ENCODE measurements around the gene ATAD2B. TPM values are rescaled to one million over a fixed set of nuclear protein-coding genes. Genes with fewer than 3 reads are reported as not detected.

The ATAD2B gene
- total and polyA plus RNA-seq, 2 of the 8 experiments (the other 6 are each of a cell fraction or from before 2014, with no cell fraction given) = 3.4 to 16.1 TPM

GRCh38 chr2:23934259-23934658 is 7.3 kb upstream of the ATAD2B start:
- Histone ChIP-seq H3K4me3 (ENCODE audit: extremely low read depth in 1 of 4, insufficient read depth in 2 of 4, low read depth in 3 of 4, low read length in 4 of 4) (no peak overlapping the region), H3K4ac (replicated peaks; ENCODE audit: insufficient read length, low read depth, low read length) (no peak overlapping the region), H3K56ac (replicated peaks; ENCODE audit: insufficient read length, low read depth, low read length) (no peak overlapping the region), H3K4me2 (ENCODE audit: insufficient read depth in 1 of 2, low read depth in 2 of 2, low read length in 2 of 2) (no peak overlapping the region), H4K5ac (ENCODE audit: insufficient read length, low read depth, low read length) (no peak overlapping the region), H3K23ac (ENCODE audit: insufficient read length) (no peak overlapping the region), H3K36me3 (ENCODE audit: control insufficient read depth in 2 of 4, insufficient read depth in 4 of 4, low read length in 3 of 4) (no peaks in the 10 kb centered on the region; a peak in 1 of 8 replicates), H2AFZ (ENCODE audit: low read length) (no peak overlapping the region), H2BK15ac (ENCODE audit: low read length) (no peak overlapping the region), H2BK20ac (ENCODE audit: low read length) (no peak overlapping the region), H3K9me3 (ENCODE audit: insufficient read depth in 2 of 2, low read depth in 1 of 2, low read length in 1 of 2) (no peaks in the 10 kb centered on the region), H3K9ac (replicated peaks in 1 of 4; ENCODE audit: extremely low read depth in 1 of 4, low read depth in 3 of 4, low read length in 3 of 4) (no peak overlapping the region), H3K27me3 (replicated peaks in 1 of 4; ENCODE audit: control insufficient read depth in 3 of 4, extremely low read depth in 1 of 4, insufficient read depth in 3 of 4, low read length in 3 of 4) (no peaks in the 10 kb centered on the region), H3K4me1 (replicated peaks in 1 of 4; ENCODE audit: control insufficient read depth in 3 of 4, insufficient read depth in 4 of 4, low read length in 3 of 4) (peaks cover 0 to 2% (median under 1%) of the 10 kb centered on the region in 4 experiments; a peak in 2 of 7 replicates), H2AK5ac (ENCODE audit: low read depth, low read length) (no peak overlapping the region), H3K14ac (ENCODE audit: insufficient read length) (no peak overlapping the region), H2BK5ac (ENCODE audit: low read depth, low read length) (no peak overlapping the region), H3K79me2 (ENCODE audit: control insufficient read depth in 1 of 2, insufficient read depth in 2 of 2, low read length in 2 of 2) (no peaks in the 10 kb centered on the region), H2BK120ac (replicated peaks; ENCODE audit: low read depth, low read length) (no peak overlapping the region), H4K8ac (ENCODE audit: extremely low read depth, insufficient read depth, low read length) (no peak overlapping the region), H3K18ac (ENCODE audit: extremely low read depth, low read length) (no peak overlapping the region), H3K27ac (ENCODE audit: low read depth, low read length) (no peak overlapping the region), H2BK12ac (ENCODE audit: low read depth, low read length) (no peak overlapping the region), H3K23me2 (ENCODE audit: low read depth, low read length) (peaks cover 1% of the 10 kb centered on the region), H3K79me1 (ENCODE audit: low read depth, low read length) (no peaks in the 10 kb centered on the region), H4K20me1 (replicated peaks in 1 of 2; ENCODE audit: control insufficient read depth in 1 of 2, insufficient read depth in 2 of 2, low read length in 2 of 2) (no peaks in the 10 kb centered on the region), H4K91ac (replicated peaks; ENCODE audit: insufficient read length, low read length) (no peak overlapping the region)
- DNase-seq (ENCODE audit: low read depth in 1 of 2, low spot score in 2 of 2) (no peak), FAIRE-seq (no peak)
- POLR2A ChIA-PET (ENCODE audit: partially characterized antibody) = interaction anchor here (0.6 to 12.6 kb wide), 2 partner anchors 7 to 114 kb away, joined by 3 to 130 read pairs; partner anchors contain the start of gene ATAD2B
- 85% methylated on average over 1 of the region's 1 CpG; no CpG with 5 or more reads in 1 of the 2 experiments for WGBS, 2 experiments (ENCODE audit: extremely low coverage in 1 of 2, insufficient coverage in 1 of 2, insufficient read length in 1 of 2, insufficient replicate concordance in 2 of 2, low coverage in 1 of 2, low lambda C conversion rate in 2 of 2, missing lambda C conversion rate in 1 of 2)
- CTCF ChIA-PET (ENCODE audit: partially characterized antibody) = interaction anchor here (0.6 to 1.0 kb wide), 3 partner anchors 9 to 371 kb away, joined by 3 to 4 read pairs (median 3); no protein-coding TSS in a partner anchor
- no peak for TF ChIP-seq NRF1 (IDR thresholded peaks at IDR 0.05; ENCODE audit: low read depth, low read length)
- TF ChIP-seq HDAC2 (IDR thresholded peaks at IDR 0.05; ENCODE audit: borderline replicate concordance in 1 of 2, low read depth in 2 of 2, low read length in 2 of 2) = no peak
- TF ChIP-seq ATF2 (IDR thresholded peaks at IDR 0.05; ENCODE audit: low read length) = no peak

All from H1 (cell line).